ENCODE results near the gene IQGAP2. TPM values are rescaled to one million over a fixed set of nuclear protein-coding genes. Genes with fewer than 3 reads are reported as not detected.

IQGAP2 gene
- total and polyA plus RNA-seq, 2 of the 8 experiments (the other 6 are each of a cell fraction or from before 2014, with no cell fraction given), result 19.7 to 66.0 TPM

- TF ChIP-seq USF2 (IDR thresholded peaks at IDR 0.05; ENCODE audit: low read length), result no peak
- TF ChIP-seq, protein P1, sequence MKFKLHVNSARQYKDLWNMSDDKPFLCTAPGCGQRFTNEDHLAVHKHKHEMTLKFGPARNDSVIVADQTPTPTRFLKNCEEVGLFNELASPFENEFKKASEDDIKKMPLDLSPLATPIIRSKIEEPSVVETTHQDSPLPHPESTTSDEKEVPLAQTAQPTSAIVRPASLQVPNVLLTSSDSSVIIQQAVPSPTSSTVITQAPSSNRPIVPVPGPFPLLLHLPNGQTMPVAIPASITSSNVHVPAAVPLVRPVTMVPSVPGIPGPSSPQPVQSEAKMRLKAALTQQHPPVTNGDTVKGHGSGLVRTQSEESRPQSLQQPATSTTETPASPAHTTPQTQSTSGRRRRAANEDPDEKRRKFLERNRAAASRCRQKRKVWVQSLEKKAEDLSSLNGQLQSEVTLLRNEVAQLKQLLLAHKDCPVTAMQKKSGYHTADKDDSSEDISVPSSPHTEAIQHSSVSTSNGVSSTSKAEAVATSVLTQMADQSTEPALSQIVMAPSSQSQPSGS (IDR thresholded peaks at IDR 0.05; ENCODE audit: low read length), result no peak
- TF ChIP-seq PHF8 (conservative IDR thresholded peaks at IDR 0.05; ENCODE audit: low read depth, low read length), result no peak
These were observed 39.0 kb downstream of the IQGAP2 start (continued) for GRCh38 chr5:76441890-76442673.

Measured in H1 (cell line).